GM21528 (cell line): ENCODE data around the gene HDAC6.
A peak's percentile ranks its signal among the peaks of the same experiment; 100 is the strongest.

ENCODE experiments used
- ATAC-seq: cut with Tn5 transposase; IDR thresholded peaks from one replicate; pipeline ENCODE4 v1.9.1; 2021; ENCODE audit warnings: mild to moderate bottlenecking, moderate library complexity; ENCODE audit not compliant: unreplicated experiment, low FRiP score

Gene HDAC6

DNA sequence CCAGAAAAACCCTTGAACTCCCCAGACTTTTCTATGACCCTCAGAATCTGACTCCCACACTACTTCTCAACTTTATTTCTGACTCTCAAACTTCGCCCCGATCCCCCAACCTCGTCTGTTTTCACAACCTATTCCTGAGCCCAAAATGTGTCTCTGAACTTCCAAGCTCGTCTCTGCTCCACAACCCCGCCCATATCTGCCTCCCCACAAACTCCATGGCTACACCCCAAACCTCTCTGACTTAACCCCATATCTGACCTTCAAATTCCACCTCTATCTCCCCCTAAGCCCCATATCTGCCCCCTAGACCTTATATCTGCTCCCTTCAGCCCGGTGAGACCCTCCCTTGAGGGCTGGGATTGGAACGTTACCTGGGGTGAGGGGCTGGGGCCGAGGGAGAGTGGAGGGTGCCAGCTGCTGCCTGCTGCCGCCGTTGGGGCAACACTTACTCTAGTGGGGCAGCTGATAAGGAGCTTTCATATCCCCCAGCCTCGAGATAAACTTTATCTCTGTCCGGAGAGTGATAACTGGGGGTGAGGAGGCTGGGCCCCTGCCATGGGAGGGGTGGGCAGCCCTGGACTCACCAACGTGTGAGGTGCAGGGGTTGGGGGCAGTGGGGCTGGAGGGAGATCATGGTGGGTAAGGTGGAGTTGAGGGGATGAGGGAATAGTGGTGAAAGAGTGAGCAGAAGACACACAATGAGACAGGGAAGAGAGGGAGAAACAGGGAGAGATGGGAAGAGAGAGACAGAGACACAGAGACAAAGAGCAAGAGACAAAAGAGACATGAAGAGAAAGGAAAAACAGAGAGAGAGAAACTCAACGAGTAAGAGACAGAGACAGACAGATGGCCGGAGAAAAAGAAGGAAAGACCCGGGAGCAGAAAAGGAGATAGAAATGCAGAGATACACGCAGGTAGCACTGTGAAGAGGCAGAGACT lies 14.1 kb upstream of the HDAC6 start:
- no peak for ATAC-seq

DNA sequence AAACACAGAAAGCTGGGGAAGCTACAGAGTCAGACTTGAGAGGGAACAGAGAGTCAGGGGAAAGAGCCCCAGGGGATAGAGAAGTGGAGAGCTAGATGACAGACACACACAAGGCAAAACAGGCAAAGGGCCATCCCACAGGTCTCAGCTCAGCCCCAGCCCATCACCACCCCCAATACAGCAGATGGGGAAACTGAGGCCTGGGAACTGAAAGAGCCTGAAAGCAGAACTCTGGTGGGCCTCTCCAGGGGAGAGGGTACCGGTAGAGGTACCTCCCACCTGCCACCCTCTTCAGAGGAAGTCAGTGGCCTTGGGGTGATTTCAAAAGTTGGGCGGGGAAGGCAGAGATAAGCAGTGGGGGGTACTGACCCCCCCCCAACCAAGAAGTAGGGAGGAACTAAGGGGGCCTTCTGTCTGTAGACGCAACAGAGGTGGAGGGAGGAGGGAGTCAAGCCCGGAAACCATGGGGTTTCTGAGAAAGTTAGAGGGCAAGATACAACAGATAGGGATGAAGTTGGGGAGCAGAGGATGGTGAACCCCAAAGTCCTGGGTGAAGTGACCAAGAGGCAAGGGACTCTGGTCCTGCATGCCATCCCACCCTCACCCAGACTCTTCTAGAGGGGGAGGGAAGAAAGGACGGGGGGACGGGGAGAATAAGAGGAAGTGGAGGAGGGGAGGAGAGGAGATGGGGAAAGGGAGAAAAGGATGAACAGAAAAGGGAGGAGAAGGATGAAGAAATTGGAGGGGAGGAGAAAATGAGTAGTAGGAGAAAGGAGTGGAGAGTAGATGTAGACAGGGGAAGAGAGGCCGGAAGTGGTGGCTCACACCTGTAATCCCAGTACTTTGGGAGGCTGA lies 12.3 kb upstream of the HDAC6 start:
- no peak for ATAC-seq

DNA sequence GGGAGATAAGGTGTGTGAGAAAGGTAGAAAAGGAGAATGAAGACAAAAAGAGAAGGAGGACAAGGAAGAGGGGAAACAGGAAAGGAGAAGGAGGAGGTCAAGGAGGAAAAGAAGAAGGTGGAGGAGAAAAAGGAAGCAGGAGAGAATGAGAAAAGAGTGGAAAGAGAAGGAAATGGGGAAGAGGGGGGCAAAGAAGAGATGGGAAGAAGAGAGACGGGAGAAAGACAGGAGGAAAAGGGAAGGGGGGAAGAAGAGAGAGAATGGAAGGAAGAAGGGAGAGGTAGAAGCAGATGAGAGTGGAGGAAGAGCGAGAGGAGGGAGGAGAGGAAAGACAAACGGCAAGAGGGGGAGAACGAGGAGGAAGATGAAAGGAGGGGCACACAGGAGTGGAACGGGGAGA lies 11.4 kb upstream of the HDAC6 start:
- ATAC-seq: no peak

DNA sequence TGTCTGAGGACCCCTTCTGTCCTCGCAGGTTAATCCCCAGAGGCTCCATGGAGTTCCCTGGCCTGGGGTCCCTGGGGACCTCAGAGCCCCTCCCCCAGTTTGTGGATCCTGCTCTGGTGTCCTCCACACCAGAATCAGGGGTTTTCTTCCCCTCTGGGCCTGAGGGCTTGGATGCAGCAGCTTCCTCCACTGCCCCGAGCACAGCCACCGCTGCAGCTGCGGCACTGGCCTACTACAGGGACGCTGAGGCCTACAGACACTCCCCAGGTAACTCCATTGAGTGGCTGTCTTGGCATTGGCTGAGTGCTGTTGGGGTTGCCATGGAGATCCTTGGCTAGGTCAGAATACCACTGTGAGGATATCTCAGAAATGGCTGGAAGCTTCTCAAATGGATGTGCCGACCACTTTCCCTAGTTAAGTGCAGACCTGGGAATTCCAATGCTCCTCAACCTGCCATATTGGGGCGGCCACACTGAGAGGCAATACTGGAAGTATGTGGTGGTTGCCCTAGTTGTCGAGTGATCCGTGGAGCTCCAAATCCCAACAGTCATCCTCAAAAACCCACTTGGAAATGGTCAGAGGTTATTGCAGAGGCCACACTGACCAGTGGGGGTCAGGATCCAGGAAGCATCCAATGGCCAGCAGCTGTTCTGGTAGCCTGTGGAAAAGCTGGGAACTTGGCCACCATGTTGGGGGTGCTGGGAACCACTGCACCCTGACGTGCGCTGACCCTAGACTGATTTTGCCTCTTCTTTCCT lies 10.6 kb upstream of the HDAC6 start:
- ATAC-seq: no peak

DNA sequence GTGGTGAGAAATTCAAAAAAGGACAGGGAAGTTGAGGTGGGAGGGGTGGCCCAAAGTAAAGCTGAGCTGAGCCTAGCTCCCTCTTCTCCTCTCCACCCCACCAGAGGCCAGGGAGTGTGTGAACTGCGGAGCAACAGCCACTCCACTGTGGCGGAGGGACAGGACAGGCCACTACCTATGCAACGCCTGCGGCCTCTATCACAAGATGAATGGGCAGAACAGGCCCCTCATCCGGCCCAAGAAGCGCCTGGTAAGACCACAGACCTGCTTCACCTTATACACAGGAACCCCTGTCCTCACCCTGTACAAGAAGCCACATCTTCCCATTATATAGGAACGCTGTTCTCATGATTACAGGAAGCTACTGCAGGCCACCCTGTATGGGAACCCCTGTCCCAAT lies 9.6 kb upstream of the HDAC6 start:
- ATAC-seq: no peak

DNA sequence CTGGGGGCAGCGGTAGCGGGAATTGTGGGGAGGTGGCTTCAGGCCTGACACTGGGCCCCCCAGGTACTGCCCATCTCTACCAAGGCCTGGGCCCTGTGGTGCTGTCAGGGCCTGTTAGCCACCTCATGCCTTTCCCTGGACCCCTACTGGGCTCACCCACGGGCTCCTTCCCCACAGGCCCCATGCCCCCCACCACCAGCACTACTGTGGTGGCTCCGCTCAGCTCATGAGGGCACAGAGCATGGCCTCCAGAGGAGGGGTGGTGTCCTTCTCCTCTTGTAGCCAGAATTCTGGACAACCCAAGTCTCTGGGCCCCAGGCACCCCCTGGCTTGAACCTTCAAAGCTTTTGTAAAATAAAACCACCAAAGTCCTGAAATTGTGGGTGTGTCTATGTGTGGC lies 7.9 kb upstream of the HDAC6 start:
- ATAC-seq: no peak

DNA sequence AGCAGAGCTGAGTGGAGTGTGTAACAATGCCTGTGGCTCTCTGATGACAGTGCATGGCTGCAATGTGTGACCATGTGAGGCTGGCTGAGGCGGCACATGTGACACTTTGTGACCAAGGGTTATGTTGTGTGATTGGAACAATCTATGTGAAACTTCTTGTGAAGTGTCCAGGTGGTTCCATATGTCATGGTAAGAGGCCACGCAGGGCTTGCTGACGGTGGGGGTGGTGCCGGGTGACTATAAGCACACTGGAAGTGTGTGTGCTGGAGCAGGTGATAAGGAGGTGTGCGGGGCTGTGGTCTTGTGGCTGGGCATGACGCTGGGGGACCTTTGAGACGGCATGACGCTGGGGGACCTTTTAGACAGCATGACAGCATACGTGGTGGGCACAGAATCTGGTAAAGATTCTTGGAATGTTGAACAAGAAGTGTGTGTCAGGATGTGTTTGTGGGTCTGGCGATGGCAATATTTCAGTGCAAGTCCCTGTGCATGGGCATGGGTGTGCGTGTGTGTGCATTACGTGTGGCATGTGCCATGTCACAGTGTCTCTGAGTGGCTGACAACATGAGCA lies 7.4 kb upstream of the HDAC6 start:
- no peak for ATAC-seq

DNA sequence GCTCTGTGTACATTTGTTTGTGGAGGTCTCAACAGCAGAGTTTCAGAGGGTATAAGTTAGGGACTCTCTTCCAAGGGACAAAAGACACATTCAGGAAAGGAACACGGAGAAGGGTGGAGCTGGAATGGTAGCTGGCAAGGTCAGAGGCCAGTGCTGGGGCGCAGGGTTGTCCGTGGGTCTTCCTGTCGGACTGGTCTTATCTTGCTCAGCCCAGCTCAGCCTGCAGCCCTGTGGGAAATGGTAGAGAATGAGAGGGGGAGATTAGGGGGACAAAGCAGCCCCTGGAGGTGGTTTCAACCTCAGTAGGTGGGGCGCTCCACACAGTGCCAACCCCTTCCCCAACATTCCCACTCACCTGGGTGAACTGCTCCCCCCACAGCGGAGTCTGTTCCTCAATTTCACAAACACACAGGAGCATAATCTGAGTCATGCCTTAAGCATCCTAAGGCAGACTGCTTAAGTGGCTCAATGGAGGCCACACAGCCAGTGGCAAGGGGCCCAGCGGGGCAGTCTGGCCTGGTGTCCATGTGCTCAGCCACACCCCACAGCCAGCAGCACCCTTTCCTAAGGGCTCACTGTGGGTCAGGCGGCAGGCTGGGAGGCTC lies 6.9 kb upstream of the HDAC6 start:
- ATAC-seq: no peak

DNA sequence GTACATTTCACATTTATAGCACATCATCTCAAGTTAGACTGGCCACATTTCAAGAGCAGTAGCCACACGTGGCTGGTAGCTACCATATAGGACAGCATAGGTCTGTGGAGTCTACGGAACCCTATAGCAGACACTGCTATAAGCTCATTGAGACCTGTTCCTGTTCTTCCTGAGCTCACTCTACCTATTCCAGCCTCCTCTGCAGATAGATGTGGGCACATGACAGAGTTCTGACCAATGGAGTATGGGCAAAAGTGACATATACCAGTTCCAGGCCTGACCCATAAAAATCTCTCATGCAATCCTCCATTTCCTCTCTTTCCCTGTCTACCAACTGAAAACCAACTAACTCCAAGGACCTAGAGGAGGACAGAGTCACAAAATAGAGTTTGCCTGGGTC lies 3.5 kb upstream of the HDAC6 start:
- no peak for ATAC-seq

DNA sequence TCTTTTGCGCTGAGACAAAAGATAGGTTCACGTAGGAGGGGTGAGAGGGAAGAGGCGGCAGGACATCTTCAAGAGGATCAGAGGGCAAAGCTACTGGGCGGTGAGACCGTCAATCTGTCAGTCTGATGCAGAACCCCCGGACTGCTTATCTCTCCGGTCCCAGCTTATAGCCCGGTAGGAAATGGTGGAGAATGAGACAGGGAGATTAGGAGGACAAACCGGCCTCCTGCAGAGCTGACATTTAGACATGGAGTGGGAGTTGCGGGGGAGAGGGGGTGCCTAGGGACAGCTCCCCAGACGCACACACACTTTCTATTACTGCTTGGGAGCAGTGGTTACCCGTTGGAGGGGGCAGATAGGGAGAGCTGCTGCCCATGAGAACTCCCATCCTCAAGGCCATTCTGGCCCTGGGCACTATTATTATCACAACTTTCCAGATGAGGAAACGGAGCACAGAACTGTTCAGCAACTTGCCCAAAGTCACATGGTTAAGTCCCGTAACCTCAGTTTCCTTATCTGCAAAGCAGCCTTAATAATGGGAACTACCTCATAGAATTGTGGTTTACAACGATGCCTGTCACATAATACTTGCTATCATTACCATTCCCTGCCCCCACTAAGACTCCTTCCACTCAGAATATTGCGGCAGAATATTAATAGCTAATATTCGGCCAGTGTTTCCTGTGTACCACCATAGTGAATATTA lies 1.1 kb upstream of the HDAC6 start:
- ATAC-seq: no peak

DNA sequence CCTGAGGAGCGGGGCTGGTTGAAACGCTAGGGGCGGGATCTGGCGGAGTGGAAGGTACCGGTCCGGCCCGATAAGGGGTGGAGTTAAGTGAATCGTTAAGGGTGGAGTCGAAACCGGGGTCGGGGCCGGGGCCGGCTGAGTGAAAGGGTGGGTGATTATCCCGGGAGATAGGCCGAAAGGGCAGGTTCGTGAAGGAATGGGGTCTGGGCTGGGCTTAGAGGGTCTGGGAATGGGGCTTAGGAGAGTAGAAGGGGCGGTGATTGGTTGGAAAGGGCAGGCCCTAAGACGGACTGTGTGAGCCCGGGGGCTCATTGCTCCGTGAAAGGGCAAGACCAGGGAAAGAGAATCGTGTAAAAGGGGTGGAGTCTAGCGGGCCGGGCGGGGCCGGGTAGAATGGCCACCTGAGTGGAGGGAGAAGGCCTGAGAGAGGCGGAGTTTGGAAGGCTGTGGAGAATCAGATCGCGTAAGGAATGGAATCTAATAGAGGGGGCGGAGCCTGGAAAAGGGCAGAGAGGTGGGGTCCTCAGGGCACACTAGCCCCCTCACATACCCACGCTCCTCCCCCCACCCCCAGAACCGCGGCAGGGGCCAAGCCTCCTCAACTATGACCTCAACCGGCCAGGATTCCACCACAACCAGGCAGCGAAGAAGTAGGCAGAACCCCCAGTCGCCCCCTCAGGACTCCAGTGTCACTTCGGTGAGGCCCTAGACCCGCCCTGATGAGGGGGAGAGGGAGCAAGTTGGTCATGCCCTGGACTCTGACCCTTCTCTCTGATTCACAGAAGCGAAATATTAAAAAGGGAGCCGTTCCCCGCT lies 430 bp downstream of the HDAC6 start:
- ATAC-seq: peak; percentile 49

DNA sequence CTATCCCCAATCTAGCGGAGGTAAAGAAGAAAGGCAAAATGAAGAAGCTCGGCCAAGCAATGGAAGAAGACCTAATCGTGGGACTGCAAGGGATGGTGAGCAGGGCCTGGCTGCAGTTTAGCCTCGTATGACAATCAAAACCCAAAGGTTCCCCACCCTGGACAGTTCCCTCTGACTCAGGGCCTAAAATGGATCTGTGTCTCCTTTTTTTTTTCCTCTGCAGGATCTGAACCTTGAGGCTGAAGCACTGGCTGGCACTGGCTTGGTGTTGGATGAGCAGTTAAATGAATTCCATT lies 986 bp downstream of the HDAC6 start:
- no peak for ATAC-seq

DNA sequence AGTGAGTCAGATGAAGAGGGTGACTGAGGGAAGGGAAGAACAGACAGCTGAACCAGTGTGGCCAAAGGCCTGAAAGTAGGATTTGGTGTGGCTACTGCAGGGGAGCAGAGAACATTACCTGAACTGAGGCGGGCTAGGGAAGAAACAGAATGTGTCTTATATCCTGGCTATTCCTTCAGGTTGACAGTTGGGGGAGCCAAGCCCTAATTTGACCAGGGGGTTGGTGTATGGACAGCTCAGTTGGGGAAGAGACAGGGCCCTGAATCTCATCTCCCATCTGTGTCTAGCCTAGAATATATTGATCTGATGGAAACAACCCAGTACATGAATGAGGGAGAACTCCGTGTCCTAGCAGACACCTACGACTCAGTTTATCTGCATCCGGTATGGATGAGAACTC lies 4.2 kb downstream of the HDAC6 start:
- ATAC-seq: no peak

DNA sequence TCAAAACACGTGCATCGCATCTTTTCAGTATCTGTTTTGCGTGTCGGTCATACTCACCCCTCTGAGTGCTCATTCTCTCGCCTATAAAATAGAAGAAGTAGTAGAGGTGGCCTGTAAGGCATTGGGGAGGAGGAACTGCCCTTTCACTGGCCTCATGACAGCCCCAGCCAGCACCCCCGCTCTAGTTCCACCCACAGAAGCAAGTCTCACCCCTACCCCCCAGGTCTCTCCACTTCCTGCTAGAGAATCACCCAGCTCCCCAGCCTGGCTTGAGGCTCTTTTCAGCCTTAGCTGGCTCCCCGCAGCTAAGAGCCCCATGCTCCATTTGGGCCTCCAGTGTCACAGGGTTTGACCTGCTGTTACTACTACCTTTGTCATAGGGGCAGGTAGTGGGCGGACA lies 11.8 kb downstream of the HDAC6 start:
- no peak for ATAC-seq

DNA sequence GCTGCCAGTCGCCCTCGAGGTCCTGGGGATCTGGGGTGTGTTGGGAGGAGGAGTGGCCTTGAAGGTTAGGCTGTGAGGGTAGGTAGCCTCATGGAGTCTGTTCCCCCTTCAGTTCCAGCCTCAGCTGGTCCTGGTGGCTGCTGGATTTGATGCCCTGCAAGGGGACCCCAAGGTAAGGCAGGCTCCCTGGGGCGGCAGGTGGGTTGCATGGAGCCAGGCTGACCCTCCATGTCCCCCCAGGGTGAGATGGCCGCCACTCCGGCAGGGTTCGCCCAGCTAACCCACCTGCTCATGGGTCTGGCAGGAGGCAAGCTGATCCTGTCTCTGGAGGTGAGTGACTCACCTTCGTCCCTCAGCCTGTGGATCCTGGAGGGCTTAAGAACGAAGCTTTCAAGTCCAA lies 12.9 kb downstream of the HDAC6 start:
- no peak for ATAC-seq

DNA sequence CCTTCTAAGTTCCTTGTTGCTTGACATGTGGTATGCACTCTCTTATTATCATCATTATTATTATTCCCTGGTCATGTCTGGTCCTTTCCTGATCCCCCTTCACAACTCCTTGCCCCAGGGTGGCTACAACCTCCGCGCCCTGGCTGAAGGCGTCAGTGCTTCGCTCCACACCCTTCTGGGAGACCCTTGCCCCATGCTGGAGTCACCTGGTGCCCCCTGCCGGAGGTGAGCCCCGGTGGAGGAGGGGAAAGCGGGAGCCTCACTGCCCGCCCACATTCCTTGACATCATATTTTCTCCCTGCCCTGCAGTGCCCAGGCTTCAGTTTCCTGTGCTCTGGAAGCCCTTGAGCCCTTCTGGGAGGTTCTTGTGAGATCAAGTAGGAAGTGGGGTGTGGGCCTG lies 13.4 kb downstream of the HDAC6 start:
- ATAC-seq: no peak

DNA sequence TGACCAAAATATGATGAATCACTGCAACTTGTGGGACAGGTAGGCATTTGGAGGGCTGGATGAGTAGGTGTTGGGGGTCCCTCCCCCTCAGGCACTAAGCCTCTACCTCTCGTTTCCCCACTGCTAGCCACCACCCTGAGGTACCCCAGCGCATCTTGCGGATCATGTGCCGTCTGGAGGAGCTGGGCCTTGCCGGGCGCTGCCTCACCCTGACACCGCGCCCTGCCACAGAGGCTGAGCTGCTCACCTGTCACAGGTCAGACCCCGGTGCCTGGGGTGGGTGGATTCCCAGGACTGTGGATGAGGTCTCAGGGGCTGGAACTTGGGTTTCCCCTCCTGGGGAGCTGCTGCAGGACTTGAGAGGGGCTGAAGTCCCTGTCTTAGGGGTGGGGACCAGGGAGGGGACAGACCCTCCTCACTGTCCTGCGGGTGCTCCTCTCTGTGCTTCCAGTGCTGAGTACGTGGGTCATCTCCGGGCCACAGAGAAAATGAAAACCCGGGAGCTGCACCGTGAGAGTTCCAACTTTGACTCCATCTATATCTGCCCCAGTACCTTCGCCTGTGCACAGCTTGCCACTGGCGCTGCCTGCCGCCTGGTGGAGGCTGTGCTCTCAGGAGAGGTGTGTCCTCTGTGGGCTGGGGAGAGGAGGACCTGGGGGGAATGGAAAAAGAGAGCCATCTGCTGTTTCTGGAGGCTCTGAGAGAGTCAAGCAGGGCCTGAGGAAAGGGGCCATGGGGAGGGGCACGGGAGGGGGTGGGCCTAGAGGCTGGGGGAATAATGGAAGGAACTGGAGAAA lies 14.3 kb downstream of the HDAC6 start:
- ATAC-seq: no peak

DNA sequence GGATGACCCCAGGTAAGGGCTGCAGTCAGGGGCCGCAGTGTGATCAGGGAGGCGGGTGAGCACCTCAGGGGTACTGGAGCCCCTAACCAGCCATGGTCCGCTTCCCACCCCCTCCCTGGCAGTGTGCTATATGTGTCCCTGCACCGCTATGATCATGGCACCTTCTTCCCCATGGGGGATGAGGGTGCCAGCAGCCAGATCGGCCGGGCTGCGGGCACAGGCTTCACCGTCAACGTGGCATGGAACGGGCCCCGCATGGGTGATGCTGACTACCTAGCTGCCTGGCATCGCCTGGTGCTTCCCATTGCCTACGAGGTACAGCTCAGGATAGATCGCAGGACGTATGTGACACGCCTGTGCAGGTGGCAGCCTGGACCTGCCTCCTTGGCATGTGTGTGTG lies 16.2 kb downstream of the HDAC6 start:
- ATAC-seq: no peak
